NCI-H1436 treated with DMSO at 0.1 percent for 48 hours (cell line): ENCODE data around the gene DGUOK.
"Not testable (repeated sequence)": the region's sequence is repeated elsewhere in the genome, so short reads cannot be mapped to it uniquely, and the experiment has no call there.

Experiments used
- DNase-seq: peaks from one replicate; lab custom pipeline; 2025; lab: John Stamatoyannopoulos, UW

DGUOK gene

DNA sequence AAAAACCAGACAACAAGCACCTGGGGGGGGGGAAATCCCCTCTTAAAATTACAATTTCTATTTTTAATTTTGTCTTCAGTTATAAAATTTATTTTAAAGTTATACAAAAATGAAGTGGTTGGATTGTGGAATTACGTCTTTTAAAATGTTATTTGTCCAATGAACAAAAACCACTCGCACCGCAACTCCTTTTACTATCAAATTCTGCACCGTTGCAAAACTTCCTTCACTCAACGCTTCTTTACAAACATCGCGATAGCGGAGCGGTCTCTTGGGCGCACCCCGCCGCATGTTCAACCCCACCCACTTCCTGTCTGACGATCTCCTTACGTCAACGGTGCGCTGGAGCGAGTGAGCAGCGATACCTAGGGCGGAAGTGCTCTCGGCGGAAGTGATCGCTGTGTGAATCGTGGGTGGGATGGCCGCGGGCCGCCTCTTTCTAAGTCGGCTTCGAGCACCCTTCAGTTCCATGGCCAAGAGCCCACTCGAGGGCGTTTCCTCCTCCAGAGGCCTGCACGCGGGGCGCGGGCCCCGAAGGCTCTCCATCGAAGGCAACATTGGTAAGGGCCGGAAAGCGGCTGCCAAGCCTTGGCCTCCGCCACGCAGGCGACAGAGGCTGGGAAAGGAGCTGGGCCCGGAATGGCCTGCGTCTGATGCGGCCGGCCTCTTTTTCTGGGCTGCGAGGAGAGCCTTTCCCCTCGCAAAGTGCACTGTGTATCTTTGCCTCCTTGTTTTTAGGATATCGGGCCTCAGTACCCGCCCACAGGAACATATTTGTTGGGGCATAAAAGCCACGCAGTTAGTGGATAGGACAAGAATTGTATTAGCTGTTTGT is at the start of gene DGUOK:
TSS of gene DGUOK (plus strand) at position 388 of the 835 bp plus-strand sequence. CDS start at position 419, 31 bp downstream.
- DNase-seq = peak; percentile 94

DNA sequence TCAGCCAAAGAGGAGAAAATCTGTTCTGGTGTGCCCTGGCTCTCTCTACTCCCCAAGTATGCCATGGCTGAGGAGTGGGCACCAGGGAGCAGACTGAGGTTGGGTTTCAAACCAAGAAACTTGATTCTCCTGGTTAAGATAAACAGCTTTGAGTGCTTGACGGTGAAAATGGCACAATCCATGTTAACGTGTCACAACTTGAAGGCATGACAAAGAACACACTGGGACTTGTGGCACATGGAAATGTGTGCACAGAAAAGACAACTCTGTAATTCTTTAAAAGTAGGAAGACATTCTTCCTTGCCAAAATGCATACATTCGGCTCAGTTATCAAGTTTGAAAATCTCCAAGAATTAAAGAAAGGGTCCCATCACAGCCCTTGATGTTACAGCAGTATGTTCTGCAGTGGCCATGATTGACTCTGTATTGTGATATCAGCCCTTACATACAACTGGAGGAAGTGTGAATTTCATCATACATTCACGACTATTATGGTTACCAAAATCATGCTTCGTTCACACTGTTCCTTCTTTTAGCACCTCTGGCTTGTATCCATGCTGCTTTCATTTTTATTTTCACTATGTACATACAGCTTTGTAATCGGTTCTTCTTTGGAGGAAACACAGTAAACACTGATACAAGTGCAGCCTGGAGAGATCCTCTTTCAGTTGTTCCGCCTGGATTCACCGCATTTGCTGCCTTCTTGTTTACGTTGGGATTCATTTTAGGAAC is 49.4 kb upstream of the DGUOK start:
- no peak for DNase-seq

DNA sequence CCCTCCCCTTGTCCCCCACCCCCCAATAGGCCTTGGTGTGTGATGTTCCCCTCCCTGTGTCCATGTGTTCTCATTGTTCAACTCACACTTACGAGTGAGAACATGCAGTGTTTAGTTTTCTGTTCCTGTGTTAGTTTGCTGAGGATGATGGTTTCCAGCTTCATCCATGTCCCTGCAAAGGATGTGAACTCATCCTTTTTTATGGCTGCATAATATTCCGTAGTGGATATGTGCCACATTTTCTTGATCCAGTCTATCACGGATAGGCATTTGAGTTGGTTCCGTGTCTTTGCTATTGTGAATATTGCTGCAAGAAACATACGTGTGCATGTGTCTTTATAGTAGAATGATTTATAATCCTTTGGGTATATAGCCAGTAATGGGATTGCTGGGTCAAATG is 48.7 kb upstream of the DGUOK start:
- not testable (repeated sequence) for DNase-seq

DNA sequence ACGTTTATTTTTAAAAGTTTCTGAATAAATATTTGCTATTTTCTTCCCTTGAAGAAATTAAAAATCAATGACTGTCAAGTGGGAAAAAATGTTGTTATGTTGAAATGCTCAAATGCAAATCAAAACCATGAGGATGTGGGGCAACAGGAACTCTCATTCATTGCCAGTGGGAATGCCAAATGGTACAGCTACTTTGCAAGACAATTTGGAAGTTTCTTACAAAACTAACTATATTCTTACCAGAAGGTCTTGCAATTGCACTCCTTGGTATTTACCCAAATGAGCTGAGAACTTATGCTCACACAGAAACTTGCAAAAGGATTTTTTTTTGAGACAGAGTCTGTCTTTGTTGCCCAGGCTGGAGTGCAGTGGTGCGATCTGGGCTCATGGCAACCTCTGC is 41.3 kb upstream of the DGUOK start:
- no peak for DNase-seq

DNA sequence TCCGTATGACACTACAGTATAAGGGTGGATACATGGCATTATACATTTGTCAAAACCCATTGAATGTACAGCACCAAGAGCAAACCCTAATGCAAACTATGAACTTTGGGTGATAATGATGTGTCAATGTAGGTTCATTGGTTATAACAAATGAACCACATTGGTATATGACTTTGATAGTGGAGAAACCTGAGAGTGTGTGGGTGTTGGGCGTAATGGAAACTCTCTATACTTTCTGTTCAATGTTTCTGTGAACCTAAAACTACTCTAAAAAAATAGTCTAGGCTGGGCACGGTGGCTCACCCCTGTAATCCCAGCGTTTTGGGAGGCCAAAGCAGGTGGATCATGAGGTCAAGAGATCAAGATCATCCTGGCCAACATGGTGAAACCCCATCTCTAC is 40.3 kb upstream of the DGUOK start:
- DNase-seq = no peak

DNA sequence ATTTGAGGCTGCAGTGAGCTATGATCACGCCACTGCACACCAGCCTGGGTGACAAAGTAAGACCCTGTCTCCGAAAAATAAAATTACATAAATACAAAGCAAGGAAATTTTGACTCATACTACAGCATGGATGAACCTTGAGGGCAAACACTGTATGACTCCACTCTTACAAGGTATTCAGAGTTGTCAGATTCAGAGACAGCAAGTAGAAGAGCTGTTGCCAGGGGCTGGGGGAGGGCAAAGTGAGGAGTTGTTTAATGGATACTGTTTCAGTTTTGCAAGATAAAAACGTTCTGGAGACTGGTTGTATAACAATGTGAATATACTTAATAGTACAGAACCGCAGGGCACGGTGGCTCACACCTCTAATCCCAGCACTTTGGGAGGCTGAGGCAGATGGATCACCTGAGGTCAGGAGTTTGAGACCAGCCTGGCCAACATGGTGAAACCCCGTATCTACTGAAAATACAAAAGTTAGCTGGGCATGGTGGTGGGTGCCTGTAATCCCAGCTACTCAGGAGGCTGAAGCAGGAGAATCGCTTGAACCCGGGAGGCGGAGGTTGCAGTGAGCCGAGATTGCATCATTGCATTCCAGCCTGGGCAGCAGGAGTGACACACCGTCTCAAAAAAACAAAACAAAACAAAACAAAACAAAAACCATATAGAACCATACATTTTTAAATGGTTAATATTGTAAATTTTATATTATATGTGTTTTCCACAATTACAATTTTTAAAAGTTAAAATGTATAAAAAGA is 38.9 kb upstream of the DGUOK start:
- not testable (repeated sequence) for DNase-seq

DNA sequence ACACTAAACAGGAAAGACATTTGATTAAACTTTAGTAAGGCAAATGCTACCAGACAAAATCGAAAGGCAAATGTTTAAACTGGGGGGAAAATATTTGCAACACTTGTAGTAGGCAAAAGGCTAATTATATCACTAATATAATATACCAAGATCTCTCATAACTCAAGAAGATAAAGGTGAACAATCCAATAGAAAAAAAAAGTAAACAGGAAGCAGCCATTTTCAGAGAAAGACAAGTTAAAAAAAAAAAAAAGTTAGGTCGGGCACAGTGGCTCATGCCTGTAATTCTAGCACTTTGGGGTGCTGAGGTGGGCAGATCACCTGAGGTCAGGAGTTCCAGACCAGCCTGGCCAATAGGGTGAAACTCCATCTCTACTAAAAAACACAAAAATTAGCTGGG is 38.3 kb upstream of the DGUOK start:
- DNase-seq = no peak

DNA sequence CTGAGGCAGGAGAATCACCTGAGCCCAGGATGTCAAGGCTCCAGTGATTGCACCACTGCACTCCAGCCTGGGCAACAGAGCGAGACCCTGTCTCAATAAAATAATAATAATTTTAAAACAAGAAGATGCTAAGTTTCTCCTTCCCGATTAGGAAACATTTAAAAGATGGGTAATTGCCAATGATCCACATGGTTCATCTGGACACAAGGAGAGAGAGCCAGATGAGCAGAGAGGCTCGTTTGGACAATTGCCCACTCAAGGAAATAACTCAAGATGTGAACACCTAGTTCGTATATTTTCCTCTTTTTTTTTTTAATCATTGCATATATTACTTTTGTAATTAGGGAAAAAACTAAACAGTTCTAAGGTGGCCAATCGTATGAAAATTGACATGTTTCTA is 37.5 kb upstream of the DGUOK start:
- no peak for DNase-seq

DNA sequence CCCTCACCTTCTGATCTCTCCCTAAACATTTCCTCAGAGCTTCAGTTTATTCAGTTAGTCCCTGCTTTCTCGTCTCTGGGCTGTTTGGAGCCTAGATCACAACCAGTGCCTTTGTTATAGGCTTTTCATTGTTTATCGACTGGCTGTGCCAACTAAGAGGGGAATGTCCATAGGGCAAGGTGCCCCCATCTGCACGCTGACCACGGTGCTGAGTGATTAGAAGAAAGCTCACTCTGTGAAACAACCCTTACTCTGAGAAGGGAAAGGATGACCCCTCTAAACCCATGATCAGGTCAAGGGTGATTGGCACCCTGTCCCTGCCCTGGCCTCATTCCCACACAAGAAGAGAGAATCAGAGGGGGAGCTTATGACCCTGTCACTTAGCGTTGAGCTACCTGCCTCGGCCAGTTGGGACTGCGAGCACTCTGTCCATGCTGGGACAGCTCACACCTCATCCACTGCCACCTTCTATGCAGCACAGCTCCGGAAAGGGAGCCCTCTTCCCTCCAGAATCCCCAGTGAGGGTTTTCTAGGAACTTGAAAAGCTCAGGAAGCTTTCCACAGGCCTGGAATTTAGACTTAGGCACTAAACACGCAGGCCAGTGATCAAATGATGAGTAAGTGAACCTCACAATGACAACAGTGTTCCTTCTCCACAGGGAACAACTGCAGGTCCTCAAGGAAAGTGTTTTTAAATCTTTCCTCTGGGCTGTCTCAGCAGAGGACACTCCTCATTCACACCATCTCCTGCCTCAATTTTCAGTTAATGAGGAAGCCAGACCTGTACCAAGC is 36.2 kb upstream of the DGUOK start:
- DNase-seq = no peak

DNA sequence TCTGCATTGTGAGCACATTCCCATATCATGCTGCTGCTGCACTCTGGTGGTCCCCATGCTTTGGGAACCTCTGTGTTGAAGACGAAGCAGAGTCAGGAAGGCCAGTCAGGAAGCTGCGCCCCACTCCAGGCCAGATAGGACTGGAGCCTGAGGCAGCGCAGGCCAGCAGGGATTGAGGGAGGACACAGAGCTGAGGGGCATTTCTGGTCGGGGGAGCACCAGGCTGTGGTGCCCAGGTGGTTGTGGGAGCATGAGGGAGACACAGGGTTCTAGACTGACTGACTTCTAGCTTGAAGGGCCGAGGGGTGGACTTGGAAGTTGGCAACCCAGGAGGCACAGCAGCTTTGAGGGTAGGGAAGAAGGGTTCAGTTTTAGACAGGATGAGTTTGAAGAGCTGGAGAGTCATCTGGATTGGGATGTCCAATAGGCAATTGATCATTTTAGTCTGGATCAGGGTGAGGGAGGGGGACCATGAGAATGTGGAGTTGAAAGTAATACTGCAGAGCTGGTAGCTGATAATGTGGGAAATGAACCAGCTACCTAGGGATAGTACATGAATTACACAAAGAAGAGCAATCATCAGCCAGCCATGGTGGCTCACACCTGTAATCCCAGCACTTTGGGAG is 35.3 kb upstream of the DGUOK start:
- no peak for DNase-seq

DNA sequence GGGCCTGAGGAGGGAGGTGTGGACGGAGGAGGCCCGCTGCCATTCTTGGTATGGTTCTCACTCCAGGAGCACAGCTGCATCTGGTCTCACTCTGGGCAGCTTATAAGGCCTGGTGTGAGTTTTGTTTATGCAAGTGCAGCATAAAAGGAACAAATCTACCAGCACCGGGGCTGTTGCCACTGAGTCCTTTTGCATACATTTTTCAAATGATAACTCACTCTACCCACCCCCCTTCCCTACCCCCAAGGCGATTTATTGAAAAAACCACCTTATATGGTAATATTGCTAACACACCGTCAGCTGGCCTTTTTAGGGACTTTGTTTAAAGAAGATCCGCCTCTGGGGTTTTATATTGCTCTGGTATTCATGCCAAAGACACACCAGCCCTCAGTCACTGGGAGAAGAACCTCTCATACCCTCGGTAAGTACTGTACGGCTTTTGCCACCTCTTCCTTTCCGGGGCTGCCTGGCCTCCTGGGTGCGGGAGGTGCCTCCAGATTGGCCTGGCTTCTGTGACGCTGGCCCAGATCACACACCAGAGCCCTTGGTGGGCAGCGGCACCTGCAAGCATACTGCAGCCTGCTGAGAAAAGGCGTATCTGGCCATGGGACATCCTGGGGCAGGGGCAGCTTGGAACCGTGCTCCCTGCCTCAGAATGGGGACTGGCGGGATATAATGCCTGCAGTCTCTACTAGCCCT is 33.9 kb upstream of the DGUOK start, which contains the start of gene ACTG2:
TSS of gene ACTG2 (plus strand) at position 378 of the 699 bp plus-strand sequence. CDS start 8,304 bp downstream, outside the sequence.
- no peak for DNase-seq

DNA sequence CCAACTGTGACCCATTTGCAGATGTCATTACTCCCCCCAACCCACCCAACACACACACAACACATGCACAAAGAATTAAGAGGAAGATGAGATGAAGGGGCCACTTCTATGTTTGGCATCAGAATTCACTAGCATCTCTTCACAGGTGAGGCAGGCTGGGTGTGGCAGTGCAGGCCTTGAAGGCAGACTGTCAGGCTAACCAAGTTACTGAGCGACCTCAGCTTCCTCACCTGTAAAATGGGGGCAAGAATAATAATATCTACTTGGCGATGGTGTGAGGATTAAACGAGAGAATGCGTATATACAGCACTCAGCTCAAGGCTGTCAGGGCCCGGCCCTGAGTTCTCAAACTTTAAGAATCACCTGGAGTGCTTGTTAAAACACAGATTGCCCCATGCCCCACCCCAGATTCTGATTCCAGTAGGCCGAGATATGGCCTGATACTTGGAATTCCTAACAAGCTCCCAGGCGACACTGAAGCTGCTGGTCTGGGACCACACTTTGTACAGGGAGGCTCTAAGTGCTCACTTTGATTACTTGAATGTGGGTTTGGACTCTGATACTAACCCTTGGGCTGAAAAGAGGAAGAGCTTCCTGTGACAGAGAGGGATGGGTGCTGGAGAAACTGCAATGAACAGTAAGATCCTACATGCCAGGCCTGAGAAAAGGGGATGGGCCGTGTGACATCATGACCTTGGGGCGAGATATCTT is 32.8 kb upstream of the DGUOK start:
- DNase-seq = no peak

DNA sequence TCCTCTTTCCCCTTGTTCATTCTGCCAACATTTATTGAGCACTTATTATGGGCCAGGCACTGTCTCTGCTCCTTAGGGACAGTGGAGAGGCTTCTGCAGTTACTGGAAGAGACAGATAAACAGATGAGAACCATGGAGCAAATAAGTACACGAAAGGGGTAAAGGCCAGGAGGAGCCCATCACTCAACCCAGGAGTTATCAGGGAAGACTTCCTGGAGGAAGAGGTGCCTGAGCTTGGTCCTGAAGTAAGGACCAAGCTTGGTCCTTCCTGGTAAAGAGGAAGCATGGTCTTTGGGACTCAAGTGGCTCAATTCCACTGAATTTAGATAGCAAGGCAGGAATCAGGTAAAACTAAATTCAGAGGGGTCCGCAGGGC is 32.2 kb upstream of the DGUOK start:
- no peak for DNase-seq

DNA sequence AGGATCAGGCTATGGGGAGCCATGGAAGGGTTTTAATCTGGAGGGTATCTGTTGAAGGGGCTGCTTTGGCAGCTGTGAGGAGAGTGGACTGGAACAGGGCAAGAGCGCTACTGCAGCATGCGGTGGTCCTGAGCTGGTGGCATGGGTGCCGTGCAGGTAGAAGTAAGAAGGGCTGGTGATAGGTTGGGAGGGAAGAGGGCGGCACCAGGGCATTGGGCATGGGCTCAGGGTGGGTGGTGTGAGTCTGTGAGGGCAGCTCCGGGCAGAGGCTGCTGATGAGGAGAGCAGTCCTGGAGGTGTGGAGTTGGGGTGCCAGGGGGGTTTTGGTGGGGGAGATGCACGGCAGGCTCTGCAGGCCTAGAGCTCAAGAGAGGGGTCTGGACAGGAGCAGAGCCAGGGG is 31.8 kb upstream of the DGUOK start:
- DNase-seq = no peak

DNA sequence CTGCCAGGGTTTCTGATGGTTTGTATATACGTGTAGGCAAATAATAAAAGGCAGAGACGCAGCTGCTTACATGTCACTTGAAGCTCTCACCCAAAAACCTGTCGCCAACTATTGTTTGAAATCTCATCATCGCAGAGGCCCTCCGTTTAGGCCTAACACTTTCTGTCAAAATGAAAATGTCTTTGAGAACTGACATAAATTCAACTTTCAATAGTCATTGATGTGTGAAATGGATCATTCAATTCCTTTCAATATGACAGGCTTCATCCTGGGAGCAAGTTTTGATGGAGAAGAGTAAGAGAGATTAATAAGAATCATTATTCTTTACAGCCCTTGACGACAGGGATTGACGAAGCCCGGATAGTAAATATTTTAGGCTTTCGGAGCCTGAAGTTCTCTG is 31.2 kb upstream of the DGUOK start:
- DNase-seq = no peak

DNA sequence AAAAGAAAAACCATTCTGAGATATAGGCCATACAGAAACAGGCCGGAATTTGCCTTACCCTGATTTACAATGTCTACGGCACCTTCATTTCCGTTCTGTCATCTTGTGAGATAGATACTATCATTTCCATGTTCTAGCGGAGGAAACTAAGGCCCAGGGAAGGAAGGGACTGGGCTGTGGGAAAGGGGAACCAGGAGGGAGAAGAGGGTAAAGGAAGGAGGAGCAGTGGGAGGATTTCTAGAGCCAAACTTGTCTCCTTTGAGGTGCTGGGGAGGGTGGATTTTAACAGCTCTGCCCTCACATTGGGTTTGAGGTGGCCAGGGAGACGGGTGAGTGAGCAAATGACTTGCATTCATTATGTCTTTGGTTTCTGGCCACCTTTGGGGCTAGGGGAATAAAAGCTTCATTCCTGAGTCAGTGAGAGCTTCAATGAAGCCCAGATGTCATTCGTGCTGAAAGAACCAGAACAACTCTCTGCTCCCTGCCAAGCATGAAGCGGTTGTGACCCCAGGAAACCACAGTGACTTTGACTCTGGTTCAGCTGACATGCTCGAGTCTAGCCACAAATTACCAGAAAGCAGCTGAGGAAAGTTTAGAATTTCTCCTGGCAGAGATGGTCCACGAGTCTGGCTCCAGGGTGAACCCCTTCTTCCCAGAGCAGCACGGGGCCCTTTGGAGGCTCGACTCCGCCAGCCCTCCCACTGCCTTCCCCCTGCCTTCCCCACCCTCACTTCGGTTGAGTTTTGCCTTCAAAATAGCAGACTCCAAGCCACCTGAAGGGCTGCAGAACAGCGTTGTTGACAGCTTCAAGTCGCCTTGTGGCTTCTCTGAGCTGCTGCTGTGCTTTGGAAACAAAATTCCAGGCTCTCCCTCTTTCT is 30.1 kb upstream of the DGUOK start:
- DNase-seq = no peak

DNA sequence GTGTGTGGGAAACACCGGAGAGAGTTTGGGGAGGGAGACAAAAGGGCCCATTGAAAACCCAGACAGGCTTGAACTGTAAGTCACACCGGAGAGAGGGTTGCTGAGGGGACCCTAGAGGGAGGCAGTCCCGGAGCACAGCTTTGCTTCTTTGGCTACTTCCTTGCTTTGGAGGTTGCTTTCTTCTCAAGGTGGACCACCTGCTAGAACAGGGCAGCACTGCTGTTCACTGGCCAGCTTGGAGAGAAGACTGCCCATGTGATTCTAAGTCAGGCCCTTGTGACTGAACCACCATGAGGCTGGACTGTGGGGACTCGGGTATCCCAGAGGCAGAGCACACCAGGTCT is 29.5 kb upstream of the DGUOK start:
- DNase-seq = no peak

DNA sequence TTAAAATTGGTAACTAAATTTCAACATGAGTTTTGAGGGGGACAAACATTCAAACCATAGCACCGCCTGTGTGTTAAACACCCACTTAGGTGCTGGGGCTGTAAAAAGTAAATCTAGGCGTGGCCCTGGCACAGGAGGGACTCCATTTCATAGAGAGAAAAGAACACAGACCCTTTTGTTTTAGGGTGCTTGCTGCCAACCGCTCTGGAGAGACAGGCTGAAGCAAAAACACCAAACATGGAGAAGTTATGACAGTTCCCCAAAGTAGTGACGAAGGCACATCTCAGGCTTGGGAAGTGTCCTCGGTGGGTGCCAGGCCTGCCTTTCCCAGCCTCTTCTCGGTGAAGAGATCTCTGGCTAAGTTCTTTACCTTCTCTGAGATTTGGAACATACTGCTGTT is 28.7 kb upstream of the DGUOK start:
- no peak for DNase-seq

DNA sequence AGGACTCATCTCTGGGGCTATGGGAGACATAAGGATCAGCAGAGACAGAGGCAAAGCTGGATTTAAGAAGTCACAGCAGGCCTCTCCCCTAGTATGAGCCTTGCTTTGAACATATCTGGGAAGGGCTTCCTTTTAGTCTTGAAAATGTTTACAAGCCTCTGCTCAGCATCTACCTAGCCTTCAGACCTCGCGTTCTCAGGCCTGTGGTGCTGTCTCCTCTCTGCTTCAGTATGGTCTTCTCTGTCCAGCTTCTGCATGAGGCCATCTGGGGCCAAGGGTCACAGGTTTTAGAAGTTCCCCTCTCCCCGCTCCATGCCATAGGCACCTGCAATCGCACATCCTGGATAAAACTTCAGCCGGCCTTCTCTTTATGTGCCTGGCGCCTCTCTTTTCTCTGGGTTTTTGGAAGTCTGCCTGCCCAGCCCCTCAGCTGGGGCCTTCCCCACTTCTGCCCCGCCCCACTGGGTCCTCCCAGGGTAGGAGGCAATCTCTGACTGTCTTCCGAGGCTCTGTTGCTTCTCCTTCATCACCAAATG is 26.8 kb upstream of the DGUOK start:
- no peak for DNase-seq
